ENCODE data around the gene XAF1. TPM values are rescaled to one million over a fixed set of nuclear protein-coding genes. Genes with fewer than 3 reads are reported as not detected.

Gene XAF1
- total RNA-seq, 1 experiment from 2014 or later: 0.20 TPM

DNA sequence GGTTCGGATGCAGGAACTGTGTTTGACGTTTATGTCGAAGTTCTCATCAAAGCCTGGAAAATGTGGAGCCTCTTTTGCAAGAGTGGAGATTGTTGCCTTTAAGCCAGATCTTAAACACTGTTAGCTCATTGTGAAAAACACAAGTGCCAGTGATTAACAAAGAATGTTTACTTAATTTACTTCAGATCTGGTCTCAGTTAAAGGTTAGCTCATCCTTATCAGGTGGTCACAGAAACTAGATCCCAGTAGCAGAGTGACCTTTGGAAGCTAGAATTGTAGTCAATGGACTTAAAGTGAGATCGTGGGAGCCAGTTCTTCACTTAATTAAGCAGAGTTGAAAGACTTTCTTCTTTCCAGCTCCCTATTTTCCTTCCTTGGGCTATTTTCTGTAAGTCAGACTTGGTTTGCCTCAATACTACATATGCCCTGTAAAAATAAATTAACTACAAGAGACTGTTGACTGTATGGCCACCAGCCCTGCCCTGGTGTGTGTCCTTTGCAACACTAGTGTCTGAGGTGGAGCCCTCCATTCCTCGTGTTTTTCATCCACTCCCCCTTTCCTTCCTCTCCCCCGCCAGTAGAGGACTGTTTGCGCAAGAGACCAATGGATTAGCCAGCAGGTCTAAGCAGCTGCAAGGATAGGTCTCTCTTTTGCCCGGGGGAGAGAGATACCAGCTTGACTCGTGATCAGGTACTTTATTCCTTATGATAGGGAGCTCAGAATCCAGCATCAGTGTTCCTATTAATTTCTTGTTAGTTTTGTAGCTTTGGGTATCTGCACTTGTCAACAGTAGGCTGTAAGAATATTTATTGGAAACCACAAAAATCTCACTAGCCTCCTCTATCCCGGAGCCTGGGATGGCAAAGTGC lies 40.4 kb downstream of the XAF1 start:
- Mint-ChIP-seq H3K27me3 (ENCODE audit: low read depth) (peaks cover 4% of the 10 kb centered on the region), H3K9me3 (no peaks in the 10 kb centered on the region), H3K27ac (no peak overlapping the region), H3K4me1 (peaks cover 20% of the 10 kb centered on the region), H3K4me3 (no peak overlapping the region), H3K36me3 (no peaks in the 10 kb centered on the region)
- ChIA-PET CTCF (interaction anchor here (0.8 to 1.4 kb wide), 3 partner anchors 48 to 95 kb away, joined by 3 read pairs; no protein-coding TSS in a partner anchor), POLR2A (no interaction called here)
- no peak for ATAC-seq
- no peak for DNase-seq (ENCODE audit: low spot score)
- TF ChIP-seq NFYB (CRISPR knock-in tag; conservative IDR thresholded peaks at IDR 0.05; ENCODE audit: low read depth) (no peak), ZBTB21 (CRISPR knock-in tag; IDR thresholded peaks at IDR 0.05; ENCODE audit: borderline replicate concordance) (no peak), ZNF423 (CRISPR knock-in tag; IDR thresholded peaks at IDR 0.05) (no peak), GABPB1 (CRISPR knock-in tag; IDR thresholded peaks at IDR 0.05) (peak; percentile 51)
- TF ChIP-seq, protein P1, sequence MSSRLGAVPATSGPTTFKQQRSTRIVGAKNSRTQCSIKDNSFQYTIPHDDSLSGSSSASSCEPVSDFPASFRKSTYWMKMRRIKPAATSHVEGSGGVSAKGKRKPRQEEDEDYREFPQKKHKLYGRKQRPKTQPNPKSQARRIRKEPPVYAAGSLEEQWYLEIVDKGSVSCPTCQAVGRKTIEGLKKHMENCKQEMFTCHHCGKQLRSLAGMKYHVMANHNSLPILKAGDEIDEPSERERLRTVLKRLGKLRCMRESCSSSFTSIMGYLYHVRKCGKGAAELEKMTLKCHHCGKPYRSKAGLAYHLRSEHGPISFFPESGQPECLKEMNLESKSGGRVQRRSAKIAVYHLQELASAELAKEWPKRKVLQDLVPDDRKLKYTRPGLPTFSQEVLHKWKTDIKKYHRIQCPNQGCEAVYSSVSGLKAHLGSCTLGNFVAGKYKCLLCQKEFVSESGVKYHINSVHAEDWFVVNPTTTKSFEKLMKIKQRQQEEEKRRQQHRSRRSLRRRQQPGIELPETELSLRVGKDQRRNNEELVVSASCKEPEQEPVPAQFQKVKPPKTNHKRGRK (CRISPR knock-in tag; IDR thresholded peaks at IDR 0.05; ENCODE audit: borderline replicate concordance): no peak
- TF ChIP-seq, protein P2, sequence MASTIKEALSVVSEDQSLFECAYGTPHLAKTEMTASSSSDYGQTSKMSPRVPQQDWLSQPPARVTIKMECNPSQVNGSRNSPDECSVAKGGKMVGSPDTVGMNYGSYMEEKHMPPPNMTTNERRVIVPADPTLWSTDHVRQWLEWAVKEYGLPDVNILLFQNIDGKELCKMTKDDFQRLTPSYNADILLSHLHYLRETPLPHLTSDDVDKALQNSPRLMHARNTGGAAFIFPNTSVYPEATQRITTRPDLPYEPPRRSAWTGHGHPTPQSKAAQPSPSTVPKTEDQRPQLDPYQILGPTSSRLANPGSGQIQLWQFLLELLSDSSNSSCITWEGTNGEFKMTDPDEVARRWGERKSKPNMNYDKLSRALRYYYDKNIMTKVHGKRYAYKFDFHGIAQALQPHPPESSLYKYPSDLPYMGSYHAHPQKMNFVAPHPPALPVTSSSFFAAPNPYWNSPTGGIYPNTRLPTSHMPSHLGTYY (CRISPR knock-in tag; IDR thresholded peaks at IDR 0.05): no peak

DNA sequence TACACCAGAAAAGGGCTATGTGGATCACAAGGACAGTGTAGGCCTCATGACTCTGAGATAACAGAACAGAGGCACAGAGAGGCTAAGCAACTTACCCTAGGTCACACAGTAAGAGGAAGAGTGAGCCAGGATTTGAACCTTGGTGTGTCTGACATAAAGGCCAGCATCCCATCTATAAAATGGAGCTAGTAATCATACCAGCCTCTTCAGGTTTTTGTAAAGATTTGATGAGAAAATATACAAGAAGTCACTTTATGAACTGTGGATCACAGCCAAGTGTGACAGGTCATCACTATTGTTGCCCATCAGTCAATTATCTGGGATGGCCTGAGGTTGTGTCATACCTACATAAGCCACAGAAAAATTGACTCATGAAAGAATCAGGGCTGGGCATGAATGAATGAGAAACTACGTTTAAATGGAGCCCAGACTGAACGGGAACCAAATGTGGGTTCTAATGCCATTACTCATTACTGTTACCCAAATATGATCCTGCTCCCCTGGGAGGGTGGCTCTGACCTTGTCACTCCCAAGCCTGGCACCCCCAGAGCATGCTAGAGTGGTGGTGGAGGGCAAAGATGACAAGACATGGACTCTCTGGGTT lies 41.1 kb downstream of the XAF1 start:
- CTCF ChIA-PET: interaction anchor here (0.8 to 1.4 kb wide), 2 partner anchors 47 to 95 kb away, joined by 3 read pairs; no protein-coding TSS in a partner anchor
- POLR2A ChIA-PET: no interaction called here
- no peak for ATAC-seq
- TF ChIP-seq ZNF317 (CRISPR knock-in tag; IDR thresholded peaks at IDR 0.05; ENCODE audit: borderline replicate concordance, low read depth): no peak
- no peak for TF ChIP-seq NR3C1 (CRISPR knock-in tag; conservative IDR thresholded peaks at IDR 0.05; ENCODE audit: low read depth)
- TF ChIP-seq NFYB (CRISPR knock-in tag; conservative IDR thresholded peaks at IDR 0.05; ENCODE audit: low read depth): no peak
- no peak for TF ChIP-seq JUN (CRISPR knock-in tag; IDR thresholded peaks at IDR 0.05)
- TF ChIP-seq TP53 (CRISPR knock-in tag; IDR thresholded peaks at IDR 0.05): no peak
- no peak for TF ChIP-seq ZNF671 (CRISPR knock-in tag; IDR thresholded peaks at IDR 0.05)
- H3K4me1 Mint-ChIP-seq: peaks cover 20% of the 10 kb centered on the region
- H3K9me3 Mint-ChIP-seq: no peaks in the 10 kb centered on the region
- H3K4me3 Mint-ChIP-seq: no peak overlapping the region
- DNase-seq (ENCODE audit: low spot score): no peak
- peaks cover 4% of the 10 kb centered on the region for H3K27me3 Mint-ChIP-seq (ENCODE audit: low read depth)
- no peaks in the 10 kb centered on the region for H3K36me3 Mint-ChIP-seq
- H3K27ac Mint-ChIP-seq: no peak overlapping the region

DNA sequence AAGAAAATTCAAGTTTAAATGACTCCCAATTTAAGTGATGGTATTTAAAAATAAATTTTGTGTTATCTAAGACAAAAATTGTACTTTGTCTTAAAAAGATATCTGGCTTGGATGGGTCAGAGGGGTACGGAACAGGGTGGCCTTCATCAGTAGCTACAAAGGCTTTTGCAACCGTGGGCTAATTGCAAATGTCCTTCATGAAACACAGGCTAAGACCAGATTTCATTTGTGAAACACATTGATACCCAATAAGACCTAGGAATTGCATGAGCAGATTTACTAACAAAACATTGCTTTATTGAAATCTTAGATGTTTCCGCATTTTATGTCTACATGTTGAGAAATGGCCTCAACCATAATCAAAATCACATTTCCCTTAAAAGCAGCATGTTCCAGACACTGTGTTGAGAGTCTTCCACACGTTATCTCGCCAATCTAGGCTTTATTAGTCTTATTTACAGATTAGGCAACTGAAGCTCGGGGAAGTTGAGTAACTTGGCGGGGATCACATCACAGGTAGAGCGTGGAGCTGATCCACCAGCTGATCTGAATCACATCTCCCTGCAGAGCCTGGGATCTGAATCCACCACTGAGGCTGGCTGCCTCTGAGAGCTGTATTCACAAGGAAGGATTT lies 42.0 kb downstream of the XAF1 start:
- H3K27ac Mint-ChIP-seq: no peak overlapping the region
- H3K9me3 Mint-ChIP-seq: no peaks in the 10 kb centered on the region
- CTCF ChIA-PET: interaction anchor here (1.3 to 1.4 kb wide), 2 partner anchors 85 to 96 kb away, joined by 3 to 4 read pairs; partner anchors contain the start of gene SLC13A5
- TF ChIP-seq ESRRA (CRISPR knock-in tag; IDR thresholded peaks at IDR 0.05; ENCODE audit: borderline replicate concordance) (no peak), ZNF232 (CRISPR knock-in tag; IDR thresholded peaks at IDR 0.05) (no peak)
- no peaks in the 10 kb centered on the region for H3K36me3 Mint-ChIP-seq
- no peak overlapping the region for H3K4me3 Mint-ChIP-seq
- DNase-seq (ENCODE audit: low spot score) (no peak), ATAC-seq (no peak)
- peaks cover 20% of the 10 kb centered on the region for H3K4me1 Mint-ChIP-seq
- peaks cover 4% of the 10 kb centered on the region for H3K27me3 Mint-ChIP-seq (ENCODE audit: low read depth)
- POLR2A ChIA-PET: interaction anchor here (0.6 kb wide), 1 partner anchor 23 kb away, joined by 3 read pairs; no protein-coding TSS in a partner anchor

DNA sequence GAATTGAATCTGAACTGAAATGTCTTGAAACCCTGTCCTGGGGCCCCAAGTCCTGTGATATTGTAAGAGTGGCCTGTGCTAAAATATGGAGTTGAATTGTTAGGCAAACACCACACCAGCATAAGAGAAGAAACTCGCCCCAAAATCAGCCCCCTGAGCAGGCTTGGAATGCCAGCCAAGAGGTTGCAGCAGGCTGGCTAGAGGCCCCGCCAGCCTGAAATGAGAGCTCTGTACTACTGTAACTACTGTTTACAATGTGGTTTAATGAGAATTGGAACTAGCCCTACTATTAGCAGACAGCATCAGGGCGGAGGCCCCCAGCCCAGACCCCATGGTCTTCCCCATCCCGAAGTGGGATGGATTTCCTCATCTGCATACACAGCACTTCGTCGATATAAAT lies 43.9 kb downstream of the XAF1 start:
- Mint-ChIP-seq H3K4me3 (no peak overlapping the region), H3K27me3 (ENCODE audit: low read depth) (peaks cover 4% of the 10 kb centered on the region), H3K4me1 (peaks cover 20% of the 10 kb centered on the region), H3K27ac (no peak overlapping the region), H3K36me3 (no peaks in the 10 kb centered on the region), H3K9me3 (no peaks in the 10 kb centered on the region)
- TF ChIP-seq ATF1 (CRISPR knock-in tag; IDR thresholded peaks at IDR 0.05): no peak
- CTCF ChIA-PET: interaction anchor here (0.8 to 2.5 kb wide), 4 partner anchors 43 to 111 kb away, joined by 3 to 7 read pairs (median 4); partner anchors contain the start of gene SLC13A5
- DNase-seq (ENCODE audit: low spot score) (no peak), ATAC-seq (peak; percentile 34; the same call in 1 of the 2 replicates)
- POLR2A ChIA-PET: no interaction called here
